Limb (tissue), 2 donors: ENCODE data around the gene SEZ6L.

Experiments
- DNase-seq, 2 donors: peaks; one replicate each; pipeline ENCODE4 v3.0.0-alpha.2; 2016; ENCODE audit errors: extremely low spot score in 2 of 2

Gene SEZ6L

DNA sequence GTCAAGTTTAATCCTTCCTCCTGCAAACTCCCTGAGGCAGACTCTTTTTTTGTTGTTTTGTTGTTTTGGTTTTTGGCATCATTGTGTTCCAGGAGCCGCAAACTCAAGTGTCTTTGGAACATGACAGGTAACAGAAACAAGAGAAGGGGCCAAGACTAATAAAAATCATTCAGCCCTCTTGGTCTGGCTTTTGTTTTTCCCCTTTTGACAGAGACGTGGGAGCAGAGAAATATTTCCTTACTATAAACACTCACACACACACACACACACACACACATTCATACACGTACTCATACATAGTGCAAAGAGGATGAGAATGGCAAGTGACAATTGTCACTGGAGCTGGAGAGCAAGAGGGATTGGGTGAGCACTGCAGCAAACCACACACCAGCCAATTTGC lies 249.4 kb downstream of the SEZ6L start:
- no peak for DNase-seq

DNA sequence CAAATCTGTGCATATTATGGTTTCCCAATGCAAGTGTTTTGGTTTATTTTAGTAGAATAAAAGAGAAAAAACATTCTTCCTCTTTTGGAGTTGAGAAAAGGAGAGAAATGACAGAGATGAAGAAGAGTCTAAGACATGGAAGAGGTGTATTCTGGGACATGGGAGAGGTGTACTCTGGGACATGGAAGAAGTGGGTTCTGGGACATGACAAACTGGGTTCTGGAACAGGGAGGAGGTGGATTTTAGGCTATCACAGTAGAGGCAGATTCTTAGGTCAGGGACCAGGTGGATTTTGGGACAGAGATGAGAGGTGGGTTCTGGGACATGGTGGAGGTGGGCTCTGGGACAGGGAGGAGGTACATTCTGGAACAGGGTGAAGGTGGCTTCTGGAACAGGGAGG lies 257.7 kb downstream of the SEZ6L start:
- no peak for DNase-seq

DNA sequence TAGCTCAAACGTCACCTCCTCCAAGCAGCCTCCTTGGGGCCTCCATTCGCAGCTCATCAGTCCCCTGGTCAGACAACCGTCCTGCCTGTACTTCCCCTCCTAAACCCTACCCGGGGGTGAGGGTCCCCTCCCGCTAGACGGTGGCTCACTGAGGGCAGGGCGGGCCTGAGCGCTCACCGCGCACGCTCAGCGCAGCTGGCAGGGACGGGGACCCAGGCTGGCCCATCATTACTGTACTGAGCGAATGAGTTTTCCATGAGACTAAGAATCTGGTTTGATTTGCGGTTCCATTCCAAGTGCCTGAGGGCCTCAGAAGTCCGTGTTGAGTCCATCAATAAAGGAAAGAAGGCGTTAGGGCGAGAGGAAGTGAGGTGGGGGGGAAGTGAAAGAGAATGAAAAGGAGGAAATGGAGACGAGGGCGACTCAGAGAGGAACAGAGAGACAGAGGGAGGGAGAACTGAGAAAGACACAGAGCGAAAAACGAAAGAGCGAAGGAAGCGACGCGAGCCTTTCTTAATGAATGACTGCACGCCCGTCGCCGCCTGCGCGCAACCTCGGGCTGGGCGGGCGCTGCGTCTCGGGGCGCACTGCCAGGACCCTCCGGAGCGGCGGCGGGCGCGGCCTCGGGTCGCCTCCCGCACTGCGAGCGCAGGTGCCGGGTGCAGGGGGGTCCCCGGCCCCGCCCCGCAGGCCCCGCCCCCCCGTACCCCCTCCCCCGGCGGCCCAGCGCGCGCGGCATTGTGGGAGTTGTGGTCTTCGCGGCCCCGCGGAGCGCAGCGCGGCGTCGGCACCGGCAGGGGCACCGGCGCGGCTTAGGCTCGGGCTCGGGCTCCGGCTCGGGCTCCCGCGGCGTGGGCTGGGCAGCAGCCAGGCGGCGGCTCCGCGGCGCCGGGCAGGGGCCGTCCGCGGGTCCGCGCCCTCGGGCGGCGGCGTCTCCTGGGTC lies 259.5 kb downstream of the SEZ6L start, which contains the start of gene ASPHD2:
Gene ASPHD2 (plus strand): TSS at position 746 of the 943 bp plus-strand sequence. CDS start 4,356 bp downstream, outside the sequence.
- peak; percentile 69 to 89 for DNase-seq

DNA sequence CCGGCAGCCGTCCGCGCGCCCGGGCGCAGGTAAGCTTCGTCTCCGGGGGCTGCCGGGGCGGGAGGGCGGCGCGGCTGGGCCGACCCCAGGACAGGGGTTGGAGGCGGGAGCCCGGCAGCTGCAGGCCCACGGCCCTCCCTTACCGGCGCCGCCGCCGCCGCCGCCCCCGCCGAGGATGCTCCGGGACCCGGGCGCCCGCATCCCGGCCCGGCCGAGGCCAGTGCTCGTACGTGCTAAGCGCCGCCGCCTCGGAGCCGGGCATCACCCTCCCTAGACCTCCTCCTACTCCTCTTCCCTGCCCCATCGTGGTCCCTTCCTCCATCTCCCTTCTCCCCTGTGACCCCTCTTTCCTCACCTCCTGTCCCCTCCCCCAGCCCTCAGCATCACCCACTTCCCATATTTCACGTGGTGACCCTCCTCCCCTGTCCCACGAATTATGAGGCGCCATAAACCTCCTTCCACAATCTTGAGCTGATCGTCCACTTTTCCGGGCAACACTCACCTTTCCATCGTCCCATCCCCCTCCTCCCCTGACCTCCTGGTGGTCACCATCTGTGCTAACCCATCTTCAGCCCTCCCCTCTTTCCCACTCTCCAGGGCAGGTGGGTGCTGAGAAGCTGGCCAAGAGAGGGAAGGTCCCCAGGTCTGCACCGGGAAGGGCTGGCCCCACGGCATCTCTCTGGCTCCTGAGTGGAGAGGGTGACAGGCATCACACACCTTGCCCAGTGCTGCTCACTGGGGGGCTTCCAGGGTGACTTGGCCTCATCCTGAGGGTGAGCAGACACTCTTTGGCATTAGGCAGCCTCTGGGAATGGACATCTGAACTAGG lies 260.4 kb downstream of the SEZ6L start:
- peak in 1 of 2 donors; percentile 41 for DNase-seq

DNA sequence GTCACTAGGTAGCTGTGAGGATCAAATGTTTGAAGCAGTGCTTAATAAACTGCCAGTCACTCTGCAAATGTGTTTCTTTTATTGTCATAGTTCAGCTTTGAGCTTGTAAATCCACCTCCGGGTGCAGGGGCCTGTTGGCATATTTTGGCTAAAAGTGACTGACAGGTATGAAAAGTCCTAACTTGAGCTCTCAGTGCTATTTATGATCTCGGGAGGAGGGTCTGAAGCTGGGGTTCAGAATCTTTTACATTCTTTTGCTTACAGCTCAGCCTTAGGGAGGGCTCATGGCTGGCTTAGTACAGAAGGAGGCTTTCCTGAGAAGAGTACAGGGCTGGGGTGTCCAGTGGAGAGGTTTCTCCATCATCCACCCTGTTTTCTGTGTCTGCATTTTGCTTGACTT lies 261.3 kb downstream of the SEZ6L start:
- no peak for DNase-seq

DNA sequence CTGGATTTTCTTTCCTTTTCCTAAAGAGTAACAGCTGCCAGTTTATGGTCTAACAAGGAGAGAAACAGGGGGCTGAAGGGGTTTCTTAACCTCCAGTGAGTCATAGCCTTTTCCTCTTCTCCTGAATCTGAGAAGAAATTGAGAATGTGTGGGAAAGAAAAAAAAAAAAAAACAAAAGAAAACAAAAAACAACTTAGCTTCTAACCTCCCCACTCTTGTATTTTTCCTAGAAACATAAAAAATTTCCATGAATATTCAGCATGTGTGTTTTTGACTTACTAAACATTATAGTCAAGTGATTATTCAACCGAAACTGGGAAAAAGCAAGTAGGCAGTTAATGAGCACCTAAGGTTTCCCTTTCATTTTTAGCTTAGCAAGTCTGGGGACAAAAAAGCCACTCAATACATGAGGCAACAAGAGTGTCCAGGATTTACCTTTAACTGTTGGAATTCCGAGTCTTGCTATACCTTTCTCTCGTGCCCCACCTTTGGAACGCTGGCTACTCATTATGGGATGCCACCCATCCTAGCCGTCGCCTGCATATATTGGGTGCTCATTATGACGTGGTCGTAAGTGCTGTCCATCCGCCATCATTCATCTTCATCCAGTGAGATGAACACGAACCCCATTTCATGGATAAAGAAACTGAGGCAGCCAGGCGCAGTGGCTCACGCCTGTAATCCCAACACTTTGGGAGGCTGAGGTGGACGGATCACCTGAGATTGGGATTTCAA lies 262.2 kb downstream of the SEZ6L start:
- no peak for DNase-seq

DNA sequence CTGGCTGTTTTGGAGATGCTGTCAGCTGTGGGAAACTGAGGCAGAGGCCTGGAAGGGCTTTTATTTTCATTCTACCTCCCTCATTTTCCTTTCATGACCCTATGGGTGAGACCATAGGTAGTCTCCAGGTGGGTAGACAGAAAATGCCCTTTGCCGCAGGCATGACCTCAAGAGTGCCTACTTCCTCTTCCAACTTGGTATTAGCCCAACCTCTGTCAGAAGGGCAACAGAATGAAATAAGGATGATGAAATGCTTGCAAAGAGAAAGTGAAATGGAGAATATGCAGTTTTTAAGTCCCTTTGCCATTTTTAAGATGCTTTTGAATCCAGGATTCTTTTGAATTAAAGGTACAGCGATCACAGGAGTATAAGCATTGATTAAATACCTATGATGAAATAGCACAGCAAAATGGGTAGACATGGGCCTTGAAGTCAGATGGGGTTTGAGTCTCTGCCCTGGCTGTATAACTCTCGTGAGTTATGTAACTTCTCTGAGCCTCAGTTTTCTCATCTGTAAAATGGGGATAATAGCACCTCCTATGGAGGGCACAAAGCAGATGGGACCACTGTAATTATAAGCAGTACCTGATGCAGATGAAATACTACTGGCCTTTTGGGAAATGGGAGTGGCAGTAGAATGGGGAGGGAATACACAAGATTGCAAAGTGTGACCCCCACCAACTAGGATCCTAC lies 263.5 kb downstream of the SEZ6L start:
- DNase-seq: no peak
